Neuron (in vitro differentiated cells): ENCODE data around the gene DNASE1L3.

ENCODE experiments used
- H2AFZ ChIP-seq: one replicate; pipeline ENCODE4 v1.6.1; 2013; ENCODE audit warnings: low read depth, mild to moderate bottlenecking, inconsistent platforms, low read length, moderate library complexity
- H3K27me3 ChIP-seq: one replicate; pipeline ENCODE4 v1.6.1; 2013; ENCODE audit warnings: low read length; ENCODE audit not compliant: insufficient read depth
- H3K36me3 ChIP-seq: one replicate; pipeline ENCODE4 v1.6.1; 2013; ENCODE audit warnings: low read length; ENCODE audit not compliant: insufficient read depth
- H3K4me1 ChIP-seq: one replicate; pipeline ENCODE4 v1.6.1; 2013; ENCODE audit warnings: low read length; ENCODE audit not compliant: insufficient read depth
- H3K4me3 ChIP-seq: 2 replicates; pipeline ENCODE4 v1.5.1; 2013; ENCODE audit warnings: mild to moderate bottlenecking, low read length, moderate library complexity
- H3K9me3 ChIP-seq: one replicate; pipeline ENCODE4 v1.6.1; 2013; ENCODE audit warnings: low read length

The DNASE1L3 gene, protein sequence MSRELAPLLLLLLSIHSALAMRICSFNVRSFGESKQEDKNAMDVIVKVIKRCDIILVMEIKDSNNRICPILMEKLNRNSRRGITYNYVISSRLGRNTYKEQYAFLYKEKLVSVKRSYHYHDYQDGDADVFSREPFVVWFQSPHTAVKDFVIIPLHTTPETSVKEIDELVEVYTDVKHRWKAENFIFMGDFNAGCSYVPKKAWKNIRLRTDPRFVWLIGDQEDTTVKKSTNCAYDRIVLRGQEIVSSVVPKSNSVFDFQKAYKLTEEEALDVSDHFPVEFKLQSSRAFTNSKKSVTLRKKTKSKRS

GRCh38 chr3:58210761-58211460 lies at the start of gene DNASE1L3:
Gene DNASE1L3 (minus strand): TSS chr3:58210972. CDS start chr3:58210906, 66 bp downstream.
- no peaks in the 10 kb centered on the region for H3K36me3 ChIP-seq
- no peak within 1 kb of the TSS for H2AFZ ChIP-seq
- no peaks in the 10 kb centered on the region for H3K4me1 ChIP-seq
- H3K27me3 ChIP-seq, result peaks cover 6% of the 10 kb centered on the region
- H3K9me3 ChIP-seq, result no peaks in the 10 kb centered on the region
- no peak within 1 kb of the TSS for H3K4me3 ChIP-seq

DNA sequence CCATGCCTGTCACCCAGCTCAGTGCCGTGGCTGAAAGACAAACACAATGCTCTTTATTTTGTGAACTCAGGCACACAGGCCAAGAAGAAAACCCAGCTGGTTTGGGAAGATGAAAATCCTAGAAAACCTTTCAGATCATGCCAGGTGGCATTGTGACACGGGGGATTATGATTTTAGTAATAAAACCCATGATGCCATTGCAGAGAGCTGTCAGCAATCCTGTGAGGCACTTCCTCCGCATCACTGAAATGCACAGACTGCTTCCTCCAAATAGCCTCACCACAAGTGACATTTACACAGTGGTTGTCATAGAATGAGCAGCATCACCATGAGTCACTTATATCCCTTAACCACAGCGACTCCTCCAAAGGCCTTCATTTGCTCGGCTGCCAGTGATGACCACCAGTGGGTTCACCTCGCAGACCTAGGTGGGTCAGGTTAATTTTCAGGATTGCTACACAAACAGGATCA lies 49.5 kb upstream of the DNASE1L3 start:
- no peaks in the 10 kb centered on the region for H3K36me3 ChIP-seq
- H3K4me1 ChIP-seq, result peaks cover 16% of the 10 kb centered on the region
- H3K9me3 ChIP-seq, result no peaks in the 10 kb centered on the region
- H2AFZ ChIP-seq, result no peak overlapping the region
- H3K4me3 ChIP-seq, result no peak overlapping the region
- no peaks in the 10 kb centered on the region for H3K27me3 ChIP-seq

GRCh38 chr3:58258392-58259055 lies 47.8 kb upstream of the DNASE1L3 start:
- no peaks in the 10 kb centered on the region for H3K36me3 ChIP-seq
- no peak overlapping the region for H3K4me3 ChIP-seq
- no peaks in the 10 kb centered on the region for H3K9me3 ChIP-seq
- H3K27me3 ChIP-seq, result no peaks in the 10 kb centered on the region
- H2AFZ ChIP-seq, result no peak overlapping the region
- H3K4me1 ChIP-seq, result peaks cover 16% of the 10 kb centered on the region

DNA sequence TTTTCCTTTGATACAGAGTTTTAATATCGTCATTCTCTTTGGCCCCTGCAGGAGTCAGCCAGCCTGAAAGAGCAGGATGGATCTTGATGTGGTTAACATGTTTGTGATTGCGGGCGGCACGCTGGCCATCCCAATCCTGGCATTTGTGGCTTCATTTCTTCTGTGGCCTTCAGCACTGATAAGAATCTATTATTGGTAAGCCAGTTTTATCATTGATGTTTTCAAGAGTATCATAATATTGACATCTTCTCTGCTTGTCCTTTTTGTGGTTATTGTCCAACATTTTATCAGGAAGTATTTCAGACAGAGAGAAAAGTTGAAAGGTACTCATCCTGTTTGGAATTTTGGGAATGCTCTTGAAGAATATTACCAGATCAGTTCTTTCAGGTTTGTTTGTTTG lies 45.7 kb upstream of the DNASE1L3 start:
- Histone ChIP-seq H3K9me3 (no peaks in the 10 kb centered on the region), H3K4me3 (no peak overlapping the region), H2AFZ (no peak overlapping the region), H3K36me3 (no peaks in the 10 kb centered on the region), H3K4me1 (peaks cover 16% of the 10 kb centered on the region), H3K27me3 (no peaks in the 10 kb centered on the region)

DNA sequence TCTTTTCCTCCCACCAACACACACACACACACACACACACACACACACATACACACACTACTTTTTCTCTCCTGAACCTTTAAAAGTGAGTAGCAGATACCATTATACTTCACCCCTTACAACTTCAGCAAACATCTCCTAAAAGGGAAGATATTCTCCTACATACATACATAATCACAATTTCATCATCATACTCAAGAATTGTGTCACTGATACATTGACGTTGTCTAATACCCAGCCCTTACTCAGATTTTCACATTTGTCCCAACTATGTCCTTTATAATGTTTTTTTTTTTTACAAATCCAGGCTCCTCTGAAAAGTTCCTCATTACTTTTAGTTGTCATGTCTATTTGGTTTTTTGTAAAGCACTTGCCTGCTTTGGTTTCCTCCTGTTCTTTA lies 45.3 kb upstream of the DNASE1L3 start:
- H3K36me3 ChIP-seq, result no peaks in the 10 kb centered on the region
- H3K4me1 ChIP-seq, result peaks cover 16% of the 10 kb centered on the region
- H3K9me3 ChIP-seq, result no peaks in the 10 kb centered on the region
- H2AFZ ChIP-seq, result no peak overlapping the region
- H3K27me3 ChIP-seq, result no peaks in the 10 kb centered on the region
- H3K4me3 ChIP-seq, result no peak overlapping the region

GRCh38 chr3:58254144-58254543 lies 43.4 kb upstream of the DNASE1L3 start:
- H3K9me3 ChIP-seq, result no peaks in the 10 kb centered on the region
- H3K4me1 ChIP-seq, result peaks cover 21% of the 10 kb centered on the region
- no peak overlapping the region for H3K4me3 ChIP-seq
- no peaks in the 10 kb centered on the region for H3K27me3 ChIP-seq
- H2AFZ ChIP-seq, result no peak overlapping the region
- H3K36me3 ChIP-seq, result no peaks in the 10 kb centered on the region

DNA sequence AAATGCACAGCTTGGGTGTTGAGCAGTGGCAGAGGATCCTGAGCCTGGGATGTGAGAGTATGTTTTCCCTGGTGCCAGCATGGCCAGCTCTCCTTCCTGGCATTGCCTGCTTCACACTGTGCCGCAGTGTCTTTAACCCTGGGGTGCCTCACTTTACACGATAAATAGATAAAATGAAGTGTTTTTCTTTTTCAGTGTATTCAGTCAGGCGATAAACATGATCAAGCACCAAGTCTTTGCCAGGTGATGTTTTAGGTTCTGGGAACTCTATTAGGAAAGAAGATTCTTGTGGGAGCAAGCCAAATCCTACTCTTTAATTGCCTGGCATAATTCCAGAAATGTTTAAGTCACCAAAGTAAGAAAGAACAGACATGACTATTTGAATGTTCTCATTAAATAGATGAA lies 40.9 kb upstream of the DNASE1L3 start:
- H3K36me3 ChIP-seq, result no peaks in the 10 kb centered on the region
- H3K4me1 ChIP-seq, result peaks cover 17% of the 10 kb centered on the region
- H3K27me3 ChIP-seq, result no peaks in the 10 kb centered on the region
- H3K9me3 ChIP-seq, result no peaks in the 10 kb centered on the region
- H2AFZ ChIP-seq, result no peak overlapping the region
- no peak overlapping the region for H3K4me3 ChIP-seq

GRCh38 chr3:58250093-58250707 lies 39.4 kb upstream of the DNASE1L3 start:
- H3K27me3 ChIP-seq, result no peaks in the 10 kb centered on the region
- H3K9me3 ChIP-seq, result no peaks in the 10 kb centered on the region
- H3K36me3 ChIP-seq, result no peaks in the 10 kb centered on the region
- no peak overlapping the region for H2AFZ ChIP-seq
- H3K4me1 ChIP-seq, result peaks cover 17% of the 10 kb centered on the region
- no peak overlapping the region for H3K4me3 ChIP-seq

GRCh38 chr3:58249358-58250092 lies 38.8 kb upstream of the DNASE1L3 start:
- H3K4me3 ChIP-seq, result no peak overlapping the region
- peaks cover 17% of the 10 kb centered on the region for H3K4me1 ChIP-seq

GRCh38 chr3:58246148-58247047 lies 35.6 kb upstream of the DNASE1L3 start:
- Histone ChIP-seq H3K27me3 (no peaks in the 10 kb centered on the region), H3K36me3 (no peaks in the 10 kb centered on the region), H2AFZ (no peak overlapping the region), H3K4me3 (no peak overlapping the region), H3K4me1 (peaks cover 17% of the 10 kb centered on the region), H3K9me3 (no peaks in the 10 kb centered on the region)

More at GRCh38 chr3:58249358-58250092, 38.8 kb upstream of the DNASE1L3 start:
- peak overlapping the region; percentile 8 for H2AFZ ChIP-seq
- H3K9me3 ChIP-seq, result no peaks in the 10 kb centered on the region
- H3K36me3 ChIP-seq, result no peaks in the 10 kb centered on the region
- no peaks in the 10 kb centered on the region for H3K27me3 ChIP-seq

- Histone ChIP-seq H3K27me3 (no peaks in the 10 kb centered on the region), H3K36me3 (no peaks in the 10 kb centered on the region), H2AFZ (no peak overlapping the region), H3K4me3 (no peak overlapping the region), H3K9me3 (no peaks in the 10 kb centered on the region), H3K4me1 (peaks cover 6% of the 10 kb centered on the region)
Observed at GRCh38 chr3:58243976-58244585, 33.3 kb upstream of the DNASE1L3 start.
